CD4-positive, CD25-positive, alpha-beta regulatory T cell (primary cell): ENCODE results near the gene STOX2. TPM values are rescaled to one million over a fixed set of nuclear protein-coding genes. Genes with fewer than 3 reads are reported as not detected.

Experiments
- ATAC-seq, 2 donors: fragments of 150-1000 bp; cut with Tn5 transposase; one replicate each; pipeline ENCODE4 v1.10.0; 2021; ENCODE audit warnings: low read depth in 2 of 2, moderate number of reproducible peaks in 2 of 2, moderate library complexity in 1 of 2
- DNase-seq, 3 donors: peaks; one replicate each; pipeline versions ENCODE4 v3.0.0 to v3.0.0-alpha.2; 2012 to 2022; ENCODE audit warnings: mixed read lengths in 1 of 3
- H3K27ac ChIP-seq: one replicate; pipeline ENCODE4 v1.7.0; 2013; ENCODE audit warnings: mild to moderate bottlenecking, low read length; ENCODE audit not compliant: insufficient read depth, poor library complexity, severe bottlenecking
- H3K27me3 ChIP-seq: one replicate; pipeline ENCODE4 v1.7.0; 2013; ENCODE audit warnings: low read length; ENCODE audit not compliant: control insufficient read depth, insufficient read depth
- H3K36me3 ChIP-seq: one replicate; pipeline ENCODE4 v1.7.0; 2013; ENCODE audit warnings: mild to moderate bottlenecking, low read length, moderate library complexity; ENCODE audit not compliant: control insufficient read depth, insufficient read depth
- H3K4me1 ChIP-seq: 2 replicates; pipeline ENCODE4 v1.7.0; 2013; ENCODE audit warnings: mild to moderate bottlenecking, low read length; ENCODE audit not compliant: insufficient read depth, control insufficient read depth, poor library complexity, severe bottlenecking
- H3K4me3 ChIP-seq: one replicate; pipeline ENCODE4 v1.7.0; 2013; ENCODE audit warnings: low read depth, mild to moderate bottlenecking, low read length, moderate library complexity
- H3K9me3 ChIP-seq, 2 experiments: 1 replicate in 1 of 2; 2 replicates in 1 of 2; pipeline ENCODE4 v1.7.0; 2013; ENCODE audit warnings: low read length in 2 of 2, mild to moderate bottlenecking in 1 of 2, moderate library complexity in 1 of 2; ENCODE audit not compliant: control insufficient read depth in 2 of 2
- H3K27ac Mint-ChIP-seq, 3 donors: one replicate each; pipeline ENCODE4 v1.8.0; 2020 to 2022; ENCODE audit warnings: mild to moderate bottlenecking in 3 of 3, mixed read lengths in 3 of 3, moderate library complexity in 2 of 3
- H3K27me3 Mint-ChIP-seq: one replicate; pipeline ENCODE4 v1.8.0; 2022; ENCODE audit warnings: mild to moderate bottlenecking, mixed read lengths
- H3K36me3 Mint-ChIP-seq: one replicate; pipeline ENCODE4 v1.8.0; 2020; ENCODE audit warnings: mixed read lengths
- H3K4me1 Mint-ChIP-seq, 4 donors: one replicate each; pipeline ENCODE4 v1.8.0; 2020 to 2022; ENCODE audit warnings: mixed read lengths in 4 of 4, mild to moderate bottlenecking in 1 of 4
- H3K4me3 Mint-ChIP-seq, 4 donors: one replicate each; pipeline ENCODE4 v1.8.0; 2020 to 2022; ENCODE audit warnings: mild to moderate bottlenecking in 4 of 4, mixed read lengths in 4 of 4, moderate library complexity in 3 of 4
- H3K9me3 Mint-ChIP-seq, 7 donors: one replicate each; pipeline ENCODE4 v1.8.0; 2020 to 2022; ENCODE audit warnings: mixed read lengths in 7 of 7, mild to moderate bottlenecking in 3 of 7, moderate library complexity in 2 of 7
- polyA plus RNA-seq, 4 donors: library from polyadenylated mRNA; unstranded; fragments of 300-500 nt; fragmentation: Illumina TruSeq; gene quantifications; one replicate each; pipeline ENCODE4 v1.2.3, GENCODE V29; 2021
- total RNA-seq: library from RNA; stranded (reverse); gene quantifications from one replicate; pipeline ENCODE4 v1.2.3, GENCODE V29; 2022

Gene STOX2
- total and polyA plus RNA-seq, 5 donors from 2014 or later, result not detected

DNA sequence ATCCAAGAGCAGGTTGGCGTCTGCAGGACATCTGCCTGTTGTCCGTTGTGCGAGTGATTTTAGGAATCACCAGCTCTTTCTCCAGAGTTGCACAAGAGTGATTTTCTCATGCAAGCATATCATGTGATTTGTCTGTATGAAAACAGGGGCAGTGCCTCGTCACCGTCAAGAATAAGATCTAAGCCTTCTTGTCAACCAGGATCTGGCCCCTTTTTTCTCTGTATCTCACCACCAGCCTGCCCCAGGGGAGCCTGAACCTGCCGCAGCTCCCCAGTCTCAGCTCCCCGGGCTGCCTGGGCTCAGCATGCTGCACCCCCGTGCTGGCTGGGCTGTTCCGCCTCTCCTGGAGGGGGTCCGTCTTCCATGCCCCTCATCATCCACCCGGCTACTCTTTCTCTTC is 90.5 kb downstream of the STOX2 start:
- Histone ChIP-seq H3K27ac (no peak overlapping the region), H3K4me1 (no peaks in the 10 kb centered on the region), H3K27me3 (peaks cover 2% of the 10 kb centered on the region), H3K4me3 (no peak overlapping the region), H3K36me3 (no peaks in the 10 kb centered on the region), H3K9me3 (no peaks in the 10 kb centered on the region)
- no peak overlapping the region for H3K27ac Mint-ChIP-seq
- no peak overlapping the region for H3K4me3 Mint-ChIP-seq
- DNase-seq (no peak), ATAC-seq (no peak)
- no peaks in the 10 kb centered on the region for H3K4me1 Mint-ChIP-seq
- H3K9me3 Mint-ChIP-seq, result no peaks in the 10 kb centered on the region
- peaks cover 4% of the 10 kb centered on the region for H3K27me3 Mint-ChIP-seq
- no peaks in the 10 kb centered on the region for H3K36me3 Mint-ChIP-seq

DNA sequence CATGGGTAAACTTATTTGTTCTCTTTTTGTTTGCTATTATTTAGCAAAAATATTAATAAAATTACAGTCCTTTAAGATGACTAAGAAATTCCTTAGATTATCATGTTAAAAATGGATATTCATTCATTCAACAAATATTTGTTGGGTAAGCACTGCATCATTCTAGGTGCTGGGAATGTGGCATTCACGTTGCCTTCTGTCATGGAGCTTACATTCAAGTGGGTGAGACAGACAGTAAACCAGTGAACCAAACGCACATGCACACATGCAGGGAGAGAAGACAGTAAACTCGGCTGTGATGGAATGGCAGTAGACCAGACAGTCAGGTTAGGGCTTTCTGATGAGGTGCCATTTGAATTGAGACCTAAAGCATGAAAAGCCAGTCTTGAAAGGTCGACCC is 91.8 kb downstream of the STOX2 start:
- H3K4me1 Mint-ChIP-seq, result no peaks in the 10 kb centered on the region
- no peak overlapping the region for H3K4me3 ChIP-seq
- no peaks in the 10 kb centered on the region for H3K9me3 ChIP-seq
- H3K27me3 ChIP-seq, result peaks cover 2% of the 10 kb centered on the region
- DNase-seq (no peak), ATAC-seq (no peak)
- no peak overlapping the region for H3K27ac ChIP-seq
- H3K36me3 Mint-ChIP-seq, result no peaks in the 10 kb centered on the region
- H3K27me3 Mint-ChIP-seq, result peaks cover 7% of the 10 kb centered on the region
- H3K27ac Mint-ChIP-seq, result no peak overlapping the region
- no peaks in the 10 kb centered on the region for H3K36me3 ChIP-seq
- no peaks in the 10 kb centered on the region for H3K4me1 ChIP-seq
- no peak overlapping the region for H3K4me3 Mint-ChIP-seq
- H3K9me3 Mint-ChIP-seq, result no peaks in the 10 kb centered on the region

GRCh38 chr4:183999435-183999834 is 94.3 kb downstream of the STOX2 start:
- H3K27ac ChIP-seq, result no peak overlapping the region
- Mint-ChIP-seq H3K4me1 (no peaks in the 10 kb centered on the region), H3K36me3 (no peaks in the 10 kb centered on the region), H3K4me3 (no peak overlapping the region), H3K27me3 (peaks cover 4% of the 10 kb centered on the region), H3K27ac (no peak overlapping the region), H3K9me3 (no peaks in the 10 kb centered on the region)
- ATAC-seq (no peak), DNase-seq (no peak)
- H3K27me3 ChIP-seq, result no peaks in the 10 kb centered on the region
- H3K4me1 ChIP-seq, result no peaks in the 10 kb centered on the region
- no peaks in the 10 kb centered on the region for H3K9me3 ChIP-seq
- no peak overlapping the region for H3K4me3 ChIP-seq
- no peaks in the 10 kb centered on the region for H3K36me3 ChIP-seq

DNA sequence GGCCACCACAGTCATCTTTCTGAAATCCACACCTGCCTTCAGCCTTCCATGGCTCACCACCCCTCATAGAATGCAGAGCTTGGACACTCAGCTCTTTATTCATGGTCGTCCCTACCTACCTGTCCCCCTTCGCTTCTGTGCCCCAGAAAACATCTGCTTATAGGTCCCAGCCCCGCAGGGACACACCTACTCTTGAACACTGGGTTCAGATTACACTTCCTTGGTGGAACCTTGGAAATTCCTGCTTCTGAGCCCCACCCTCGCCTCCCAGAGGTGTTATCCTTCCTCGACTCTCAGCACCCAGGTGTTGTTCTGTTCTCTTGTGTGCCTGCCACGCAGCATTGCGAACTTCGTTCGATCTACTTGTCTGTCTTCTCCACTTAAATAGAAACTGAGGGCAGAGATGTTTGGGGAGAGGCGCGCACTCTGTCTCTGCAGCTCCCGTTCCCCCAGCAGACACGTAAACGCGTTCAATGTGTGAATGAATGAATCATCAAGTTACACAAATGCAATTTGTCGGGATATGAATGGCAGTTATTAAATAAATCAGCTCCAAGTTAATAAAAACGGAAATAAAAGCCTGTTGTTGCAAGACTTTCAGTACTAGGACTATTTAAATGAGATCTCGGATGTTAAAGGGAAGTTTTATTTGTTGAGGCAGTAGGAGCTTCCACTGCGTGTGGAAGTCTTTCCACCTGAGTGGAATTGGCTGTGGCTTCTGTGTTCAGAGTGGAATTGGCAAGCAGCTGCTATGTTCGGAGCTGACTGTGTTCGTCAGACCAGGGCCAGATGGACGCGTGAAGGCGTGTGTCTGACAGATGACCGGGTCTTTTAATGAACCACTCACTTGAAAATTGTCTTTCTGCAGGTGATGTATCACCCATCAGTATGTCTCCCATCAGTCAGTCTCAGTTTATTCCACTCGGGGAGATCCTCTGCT is 95.6 kb downstream of the STOX2 start:
- Histone ChIP-seq H3K4me1 (no peaks in the 10 kb centered on the region), H3K27me3 (no peaks in the 10 kb centered on the region), H3K27ac (no peak overlapping the region), H3K36me3 (no peaks in the 10 kb centered on the region), H3K4me3 (no peak overlapping the region), H3K9me3 (no peaks in the 10 kb centered on the region)
- no peaks in the 10 kb centered on the region for H3K4me1 Mint-ChIP-seq
- ATAC-seq (no peak), DNase-seq (no peak)
- peaks cover 4% of the 10 kb centered on the region for H3K27me3 Mint-ChIP-seq
- no peaks in the 10 kb centered on the region for H3K36me3 Mint-ChIP-seq
- no peak overlapping the region for H3K27ac Mint-ChIP-seq
- H3K4me3 Mint-ChIP-seq, result no peak overlapping the region
- no peaks in the 10 kb centered on the region for H3K9me3 Mint-ChIP-seq

- no peaks in the 10 kb centered on the region for H3K36me3 ChIP-seq
- Mint-ChIP-seq H3K27me3 (peaks cover 4% of the 10 kb centered on the region), H3K9me3 (no peaks in the 10 kb centered on the region), H3K4me3 (no peak overlapping the region), H3K4me1 (no peaks in the 10 kb centered on the region), H3K36me3 (no peaks in the 10 kb centered on the region), H3K27ac (no peak overlapping the region)
- no peak overlapping the region for H3K4me3 ChIP-seq
- DNase-seq (no peak), ATAC-seq (no peak)
- no peaks in the 10 kb centered on the region for H3K4me1 ChIP-seq
- no peaks in the 10 kb centered on the region for H3K27me3 ChIP-seq
- no peak overlapping the region for H3K27ac ChIP-seq
- no peaks in the 10 kb centered on the region for H3K9me3 ChIP-seq
Measured at GRCh38 chr4:184003433-184003832, 98.3 kb downstream of the STOX2 start.

GRCh38 chr4:184007891-184008290 is 102.8 kb downstream of the STOX2 start:
- Mint-ChIP-seq H3K27ac (no peak overlapping the region), H3K27me3 (no peaks in the 10 kb centered on the region), H3K9me3 (no peaks in the 10 kb centered on the region), H3K4me1 (no peaks in the 10 kb centered on the region), H3K36me3 (no peaks in the 10 kb centered on the region), H3K4me3 (no peak overlapping the region)
- H3K9me3 ChIP-seq, result no peaks in the 10 kb centered on the region
- no peaks in the 10 kb centered on the region for H3K27me3 ChIP-seq
- no peaks in the 10 kb centered on the region for H3K4me1 ChIP-seq
- H3K36me3 ChIP-seq, result no peaks in the 10 kb centered on the region
- no peak overlapping the region for H3K27ac ChIP-seq
- ATAC-seq, result no peak
- H3K4me3 ChIP-seq, result no peak overlapping the region
- no peak for DNase-seq

DNA sequence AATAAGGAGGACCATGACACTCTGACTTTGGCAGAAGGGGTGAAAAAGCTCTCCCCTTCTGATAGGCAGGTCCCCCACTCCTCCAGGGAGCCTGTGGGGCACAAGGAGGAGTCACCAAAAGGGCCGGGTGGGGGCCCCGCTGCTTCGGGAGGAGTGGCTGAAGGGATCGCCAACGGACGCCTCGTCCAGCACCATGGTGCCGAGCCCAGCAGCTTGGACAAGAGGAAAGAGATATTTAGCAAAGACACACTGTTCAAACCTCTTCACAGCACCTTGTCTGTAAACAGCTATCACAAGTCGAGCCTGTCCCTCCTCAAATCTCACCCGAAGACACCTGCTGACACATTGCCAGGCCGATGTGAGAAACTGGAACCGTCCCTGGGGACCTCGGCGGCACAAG is 105.6 kb downstream of the STOX2 start:
- H3K4me3 ChIP-seq, result no peak overlapping the region
- ATAC-seq (no peak), DNase-seq (no peak)
- no peak overlapping the region for H3K4me3 Mint-ChIP-seq
- H3K27me3 ChIP-seq, result no peaks in the 10 kb centered on the region
- H3K36me3 Mint-ChIP-seq, result no peaks in the 10 kb centered on the region
- H3K27ac ChIP-seq, result no peak overlapping the region
- no peaks in the 10 kb centered on the region for H3K9me3 Mint-ChIP-seq
- no peaks in the 10 kb centered on the region for H3K36me3 ChIP-seq
- peaks cover 4% of the 10 kb centered on the region for H3K27me3 Mint-ChIP-seq
- H3K4me1 ChIP-seq, result no peaks in the 10 kb centered on the region
- H3K9me3 ChIP-seq, result no peaks in the 10 kb centered on the region
- no peak overlapping the region for H3K27ac Mint-ChIP-seq
- no peaks in the 10 kb centered on the region for H3K4me1 Mint-ChIP-seq

GRCh38 chr4:184011826-184012380 is 106.8 kb downstream of the STOX2 start:
- H3K4me3 ChIP-seq, result no peak overlapping the region
- DNase-seq, result no peak
- Mint-ChIP-seq H3K27ac (no peak overlapping the region), H3K9me3 (no peaks in the 10 kb centered on the region), H3K4me1 (no peaks in the 10 kb centered on the region), H3K36me3 (no peaks in the 10 kb centered on the region), H3K27me3 (peaks cover 4% of the 10 kb centered on the region), H3K4me3 (no peak overlapping the region)
- no peaks in the 10 kb centered on the region for H3K9me3 ChIP-seq
- no peaks in the 10 kb centered on the region for H3K27me3 ChIP-seq
- H3K27ac ChIP-seq, result no peak overlapping the region
- ATAC-seq, result no peak
- H3K4me1 ChIP-seq, result no peaks in the 10 kb centered on the region
- no peaks in the 10 kb centered on the region for H3K36me3 ChIP-seq
